ENCODE results near the gene ADAMTS15. TPM values are rescaled to one million over a fixed set of nuclear protein-coding genes. Genes with fewer than 3 reads are reported as not detected.

ADAMTS15 gene
- total RNA-seq, 1 donor from 2014 or later = 81.6 TPM

GRCh38 chr11:130478204-130478701 is 29.8 kb downstream of the ADAMTS15 start:
- H3K27me3 Mint-ChIP-seq (ENCODE audit: unreplicated experiment) = no peaks in the 10 kb centered on the region
- H3K4me3 Mint-ChIP-seq (ENCODE audit: unreplicated experiment) = no peak overlapping the region
- no peaks in the 10 kb centered on the region for H3K9me3 Mint-ChIP-seq (ENCODE audit: unreplicated experiment)
- no peak for DNase-seq (ENCODE audit: extremely low spot score, unreplicated experiment)
- no peak overlapping the region for H3K27ac Mint-ChIP-seq (ENCODE audit: unreplicated experiment)
- peaks cover 11% of the 10 kb centered on the region for H3K4me1 Mint-ChIP-seq (ENCODE audit: unreplicated experiment)
- no peak for TF ChIP-seq CTCF (IDR thresholded peaks at IDR 0.05)
- H3K36me3 Mint-ChIP-seq (ENCODE audit: unreplicated experiment) = peaks cover 21% of the 10 kb centered on the region

GRCh38 chr11:130478881-130479280 is 30.4 kb downstream of the ADAMTS15 start:
- peaks cover 2% of the 10 kb centered on the region for H3K9me3 Mint-ChIP-seq (ENCODE audit: unreplicated experiment)
- TF ChIP-seq CTCF (IDR thresholded peaks at IDR 0.05) = no peak
- no peaks in the 10 kb centered on the region for H3K27me3 Mint-ChIP-seq (ENCODE audit: unreplicated experiment)
- peaks cover 27% of the 10 kb centered on the region for H3K36me3 Mint-ChIP-seq (ENCODE audit: unreplicated experiment)
- no peak for DNase-seq (ENCODE audit: extremely low spot score, unreplicated experiment)
- H3K4me1 Mint-ChIP-seq (ENCODE audit: unreplicated experiment) = peaks cover 12% of the 10 kb centered on the region
- no peak overlapping the region for H3K27ac Mint-ChIP-seq (ENCODE audit: unreplicated experiment)
- H3K4me3 Mint-ChIP-seq (ENCODE audit: unreplicated experiment) = no peak overlapping the region

- Mint-ChIP-seq H3K36me3 (ENCODE audit: unreplicated experiment) (peaks cover 21% of the 10 kb centered on the region), H3K27me3 (ENCODE audit: unreplicated experiment) (no peaks in the 10 kb centered on the region), H3K4me3 (ENCODE audit: unreplicated experiment) (no peak overlapping the region), H3K4me1 (ENCODE audit: unreplicated experiment) (peaks cover 11% of the 10 kb centered on the region), H3K27ac (ENCODE audit: unreplicated experiment) (no peak overlapping the region), H3K9me3 (ENCODE audit: unreplicated experiment) (peaks cover 12% of the 10 kb centered on the region)
- DNase-seq (ENCODE audit: extremely low spot score, unreplicated experiment) = peak; percentile 19
- TF ChIP-seq CTCF (IDR thresholded peaks at IDR 0.05) = no peak
These were observed 31.7 kb downstream of the ADAMTS15 start for GRCh38 chr11:130480186-130480585.

- H3K27ac Mint-ChIP-seq (ENCODE audit: unreplicated experiment) = no peak overlapping the region
- no peak for TF ChIP-seq CTCF (IDR thresholded peaks at IDR 0.05)
- H3K36me3 Mint-ChIP-seq (ENCODE audit: unreplicated experiment) = peaks cover 17% of the 10 kb centered on the region
- DNase-seq (ENCODE audit: extremely low spot score, unreplicated experiment) = no peak
- peaks cover 12% of the 10 kb centered on the region for H3K9me3 Mint-ChIP-seq (ENCODE audit: unreplicated experiment)
- H3K4me3 Mint-ChIP-seq (ENCODE audit: unreplicated experiment) = no peak overlapping the region
- no peaks in the 10 kb centered on the region for H3K27me3 Mint-ChIP-seq (ENCODE audit: unreplicated experiment)
- H3K4me1 Mint-ChIP-seq (ENCODE audit: unreplicated experiment) = peaks cover 7% of the 10 kb centered on the region
These were observed 32.3 kb downstream of the ADAMTS15 start for GRCh38 chr11:130480711-130481140.

- no peak for DNase-seq (ENCODE audit: extremely low spot score, unreplicated experiment)
- Mint-ChIP-seq H3K9me3 (ENCODE audit: unreplicated experiment) (peaks cover 12% of the 10 kb centered on the region), H3K4me3 (ENCODE audit: unreplicated experiment) (no peak overlapping the region), H3K27ac (ENCODE audit: unreplicated experiment) (no peak overlapping the region), H3K36me3 (ENCODE audit: unreplicated experiment) (peaks cover 25% of the 10 kb centered on the region), H3K4me1 (ENCODE audit: unreplicated experiment) (peaks cover 13% of the 10 kb centered on the region), H3K27me3 (ENCODE audit: unreplicated experiment) (no peaks in the 10 kb centered on the region)
- no peak for TF ChIP-seq CTCF (IDR thresholded peaks at IDR 0.05)
These were observed 34.7 kb downstream of the ADAMTS15 start for GRCh38 chr11:130483124-130483523.

Data from osteocyte (in vitro differentiated cells).